Fibroblast of skin of right biceps (primary cell): ENCODE data around the gene ACCSL.

ENCODE experiments used
- DNase-seq: peaks from one replicate; pipeline ENCODE4 v3.0.0-alpha.2; 2013

The ACCSL gene

GRCh38 chr11:44018829-44019228 is 29.0 kb upstream of the ACCSL start:
- peak; percentile 69 for DNase-seq

GRCh38 chr11:44024977-44025376 is 22.8 kb upstream of the ACCSL start:
- DNase-seq = no peak

GRCh38 chr11:44025727-44026126 is 22.1 kb upstream of the ACCSL start:
- no peak for DNase-seq

- no peak for DNase-seq
These were observed 19.4 kb upstream of the ACCSL start for GRCh38 chr11:44028401-44028800.

GRCh38 chr11:44028816-44029506 is 18.8 kb upstream of the ACCSL start:
- no peak for DNase-seq

- DNase-seq = no peak
These were observed 18.3 kb upstream of the ACCSL start for GRCh38 chr11:44029507-44029845.

GRCh38 chr11:44029977-44030911 is 17.5 kb upstream of the ACCSL start:
- peak; percentile 75 for DNase-seq

GRCh38 chr11:44030996-44031395 is 16.8 kb upstream of the ACCSL start:
- no peak for DNase-seq

- DNase-seq = no peak
These were observed 16.2 kb upstream of the ACCSL start for GRCh38 chr11:44031549-44031948.

GRCh38 chr11:44032299-44033085 is 15.3 kb upstream of the ACCSL start:
- peak; percentile 77 for DNase-seq

- DNase-seq = no peak
These were observed 14.3 kb upstream of the ACCSL start for GRCh38 chr11:44033411-44033850.

- no peak for DNase-seq
These were observed 13.9 kb upstream of the ACCSL start for GRCh38 chr11:44033856-44034255.

GRCh38 chr11:44034639-44035038 is 13.1 kb upstream of the ACCSL start:
- no peak for DNase-seq

GRCh38 chr11:44036811-44037657 is 10.7 kb upstream of the ACCSL start:
- peak; percentile 83 for DNase-seq

GRCh38 chr11:44037658-44037998 is 10.2 kb upstream of the ACCSL start:
- no peak for DNase-seq

- no peak for DNase-seq
These were observed 4.6 kb upstream of the ACCSL start for GRCh38 chr11:44043157-44043556.

GRCh38 chr11:44046182-44046581 is 1.6 kb upstream of the ACCSL start:
- DNase-seq = no peak

GRCh38 chr11:44047298-44047697 is 483 bp upstream of the ACCSL start:
- no peak for DNase-seq

- DNase-seq = no peak
These were observed 2.1 kb downstream of the ACCSL start for GRCh38 chr11:44049832-44050231.

GRCh38 chr11:44051171-44051570 is 3.4 kb downstream of the ACCSL start:
- no peak for DNase-seq

- no peak for DNase-seq
These were observed 9.6 kb downstream of the ACCSL start for GRCh38 chr11:44057340-44057739.

- no peak for DNase-seq
These were observed 10.5 kb downstream of the ACCSL start for GRCh38 chr11:44058275-44058674.
